ENCODE data around the gene KCNQ1. TPM values are rescaled to one million over a fixed set of nuclear protein-coding genes. Genes with fewer than 3 reads are reported as not detected.

KCNQ1 gene
- total RNA-seq, 3 donors from 2014 or later = 3.6 to 6.2 (median 5.1) TPM

- no peak overlapping the region for H3K4me3 ChIP-seq
Observed at GRCh38 chr11:2719831-2720590, 275.2 kb downstream of the KCNQ1 start.

GRCh38 chr11:2721210-2721916 is 276.6 kb downstream of the KCNQ1 start:
- no peak overlapping the region for H3K27ac ChIP-seq
- intact Hi-C loops (cut with DNase I; ENCODE audit: low total_unique reads) = loop anchor here (10.0 kb wide), 1 partner anchor 113 kb away; no protein-coding TSS in a partner anchor
- no peaks in the 10 kb centered on the region for H3K36me3 ChIP-seq
- H3K4me3 ChIP-seq = no peak overlapping the region
- H3K9me3 ChIP-seq = no peaks in the 10 kb centered on the region
- no peak for DNase-seq (ENCODE audit: low spot score in 2 of 2)
- TF ChIP-seq POLR2AphosphoS5 (IDR thresholded peaks at IDR 0.05) (no peak), POLR2A (IDR thresholded peaks at IDR 0.05) (no peak)
- TF ChIP-seq, protein P1, sequence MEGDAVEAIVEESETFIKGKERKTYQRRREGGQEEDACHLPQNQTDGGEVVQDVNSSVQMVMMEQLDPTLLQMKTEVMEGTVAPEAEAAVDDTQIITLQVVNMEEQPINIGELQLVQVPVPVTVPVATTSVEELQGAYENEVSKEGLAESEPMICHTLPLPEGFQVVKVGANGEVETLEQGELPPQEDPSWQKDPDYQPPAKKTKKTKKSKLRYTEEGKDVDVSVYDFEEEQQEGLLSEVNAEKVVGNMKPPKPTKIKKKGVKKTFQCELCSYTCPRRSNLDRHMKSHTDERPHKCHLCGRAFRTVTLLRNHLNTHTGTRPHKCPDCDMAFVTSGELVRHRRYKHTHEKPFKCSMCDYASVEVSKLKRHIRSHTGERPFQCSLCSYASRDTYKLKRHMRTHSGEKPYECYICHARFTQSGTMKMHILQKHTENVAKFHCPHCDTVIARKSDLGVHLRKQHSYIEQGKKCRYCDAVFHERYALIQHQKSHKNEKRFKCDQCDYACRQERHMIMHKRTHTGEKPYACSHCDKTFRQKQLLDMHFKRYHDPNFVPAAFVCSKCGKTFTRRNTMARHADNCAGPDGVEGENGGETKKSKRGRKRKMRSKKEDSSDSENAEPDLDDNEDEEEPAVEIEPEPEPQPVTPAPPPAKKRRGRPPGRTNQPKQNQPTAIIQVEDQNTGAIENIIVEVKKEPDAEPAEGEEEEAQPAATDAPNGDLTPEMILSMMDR (IDR thresholded peaks at IDR 0.05) = no peak
- no peaks in the 10 kb centered on the region for H3K4me1 ChIP-seq
- no peaks in the 10 kb centered on the region for H3K27me3 ChIP-seq

More at GRCh38 chr11:2719831-2720590, 275.2 kb downstream of the KCNQ1 start:
- intact Hi-C loops (cut with DNase I; ENCODE audit: low total_unique reads) = loop anchor here (10.0 kb wide), 1 partner anchor 115 kb away; no protein-coding TSS in a partner anchor
- Histone ChIP-seq H3K27me3 (no peaks in the 10 kb centered on the region), H3K27ac (no peak overlapping the region), H3K4me1 (no peaks in the 10 kb centered on the region), H3K36me3 (no peaks in the 10 kb centered on the region), H3K9me3 (no peaks in the 10 kb centered on the region)
- DNase-seq (ENCODE audit: low spot score in 2 of 2) = no peak
- TF ChIP-seq, protein P1 (IDR thresholded peaks at IDR 0.05) = no peak
- TF ChIP-seq POLR2A (IDR thresholded peaks at IDR 0.05) (no peak), POLR2AphosphoS5 (IDR thresholded peaks at IDR 0.05) (no peak)

DNA sequence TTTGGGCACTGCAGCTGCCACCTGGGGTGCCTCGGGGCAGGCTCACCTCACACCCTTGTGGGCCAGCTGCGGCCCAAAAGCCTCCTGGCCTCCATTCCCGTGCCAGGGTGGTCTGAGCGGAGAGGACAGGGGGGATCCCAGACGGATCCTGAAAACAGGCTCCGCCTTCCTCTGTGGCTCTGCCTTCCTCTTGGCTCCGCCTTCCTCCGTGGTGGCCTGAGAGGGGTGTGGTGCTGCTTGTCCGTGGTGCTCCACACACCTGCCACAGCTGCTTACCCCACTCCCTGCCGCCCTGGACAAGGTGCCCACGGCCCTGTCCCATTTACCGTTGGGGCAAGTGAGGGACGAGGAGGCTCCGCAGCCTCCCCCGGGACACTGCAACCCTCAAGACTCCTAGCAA is 278.1 kb downstream of the KCNQ1 start:
- Histone ChIP-seq H3K27me3 (no peaks in the 10 kb centered on the region), H3K4me1 (no peaks in the 10 kb centered on the region), H3K9me3 (no peaks in the 10 kb centered on the region), H3K27ac (no peak overlapping the region), H3K4me3 (no peak overlapping the region), H3K36me3 (no peaks in the 10 kb centered on the region)
- no peak for DNase-seq (ENCODE audit: low spot score in 2 of 2)
- TF ChIP-seq, protein P1 (IDR thresholded peaks at IDR 0.05) = no peak
- intact Hi-C loops (cut with DNase I; ENCODE audit: low total_unique reads) = loop anchor here (10.0 kb wide), 1 partner anchor 112 kb away; no protein-coding TSS in a partner anchor

DNA sequence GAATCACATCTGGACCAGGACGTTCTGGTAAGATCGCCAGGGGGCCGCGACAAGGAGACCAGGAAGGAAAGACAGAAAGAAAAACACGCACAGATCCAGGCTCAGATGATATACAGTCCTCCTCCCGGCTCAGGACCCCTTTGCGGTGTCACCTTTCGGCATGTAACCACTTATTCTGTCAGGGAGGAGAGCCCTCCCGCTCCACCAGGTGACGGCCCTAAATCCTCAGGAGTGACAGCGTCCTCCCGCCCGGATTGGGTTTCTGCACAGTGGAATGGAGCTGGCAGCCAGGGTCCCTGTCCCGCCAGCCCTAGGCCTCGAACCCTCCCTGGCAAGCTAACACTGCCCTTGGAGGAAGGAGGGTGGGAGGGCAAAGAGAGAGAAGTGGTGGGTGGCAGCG is 279.3 kb downstream of the KCNQ1 start:
- Histone ChIP-seq H3K27ac (no peak overlapping the region), H3K4me3 (no peak overlapping the region), H3K36me3 (no peaks in the 10 kb centered on the region), H3K4me1 (no peaks in the 10 kb centered on the region), H3K27me3 (no peaks in the 10 kb centered on the region), H3K9me3 (no peaks in the 10 kb centered on the region)
- TF ChIP-seq POLR2AphosphoS5 (IDR thresholded peaks at IDR 0.05) = no peak
- TF ChIP-seq, protein P1 (IDR thresholded peaks at IDR 0.05) = no peak
- no peak for TF ChIP-seq POLR2A (IDR thresholded peaks at IDR 0.05)
- DNase-seq (ENCODE audit: low spot score in 2 of 2) = no peak
- intact Hi-C loops (cut with DNase I; ENCODE audit: low total_unique reads) = loop anchor here (10.0 kb wide), 1 partner anchor 111 kb away; no protein-coding TSS in a partner anchor
